A549 (cell line): Measurements from ENCODE around the gene IZUMO2. TPM values are rescaled to one million over a fixed set of nuclear protein-coding genes. Genes with fewer than 3 reads are reported as not detected.
A peak's percentile ranks its signal among the peaks of the same experiment; 100 is the strongest.

Source experiments
- ATAC-seq, 2 experiments: fragments of 200-7000 bp in 1 of 2; fragments of >200 bp in 1 of 2; cut with Nextera tagmentation in 1 of 2; cut with Tn5 transposase in 1 of 2; 3 replicates each; pipeline versions ENCODE4 v1.8.0 to v1.9.1; 2018 to 2020; ENCODE audit warnings: mild to moderate bottlenecking in 1 of 2, moderate library complexity in 1 of 2
- CTCF ChIA-PET: fragments of 300-600 bp; sonication (Branson Sonifier 250); formaldehyde crosslinking; extraction: SDS; loops from one replicate; lab custom pipeline; 2021; ENCODE audit warnings: antibody characterized with exemption, inconsistent platforms; lab: Yijun Ruan, JAX
- POLR2A ChIA-PET: fragments of 350-600 bp; formaldehyde crosslinking; extraction: SDS; loops from one replicate; lab custom pipeline; 2021; ENCODE audit warnings: antibody characterized with exemption, inconsistent platforms; lab: Yijun Ruan, JAX
- DNase-seq, 2 experiments: peaks; one replicate each; pipeline versions ENCODE4 v3.0.0 to v3.0.0-alpha.2; 2011 to 2016; ENCODE audit warnings: low read depth in 1 of 2, low spot score in 1 of 2
- FAIRE-seq: peaks from 2 replicates; lab custom pipeline; 2011; peaks lifted over from hg19 to GRCh38; lab: Jason Lieb, UNC
- H3K27ac ChIP-seq, 2 experiments: fragments of >200 bp; sonication (Bioruptor Twin); formaldehyde crosslinking; 3 replicates each; pipeline ENCODE4 v1.5.1; 2016 to 2017
- H3K4me1 ChIP-seq: fragments of >200 bp; sonication (Bioruptor Twin); formaldehyde crosslinking; 3 replicates; pipeline ENCODE4 v1.6.1; 2016
- H3K4me2 ChIP-seq: fragments of >200 bp; sonication (Bioruptor Twin); formaldehyde crosslinking; 3 replicates; pipeline ENCODE4 v1.6.1; 2016
- H3K4me3 ChIP-seq: fragments of >200 bp; sonication (Bioruptor Twin); formaldehyde crosslinking; 3 replicates; pipeline ENCODE4 v1.5.1; 2016
- H3K9me3 ChIP-seq: fragments of >200 bp; sonication (Bioruptor Twin); formaldehyde crosslinking; 3 replicates; pipeline ENCODE4 v1.6.1; 2016
- ATOH8 ChIP-seq: fragments of 250-450 bp; sonication (Bioruptor Pico); IDR thresholded peaks from 2 replicates; pipeline ENCODE4 v1.5.0; 2020; ENCODE audit warnings: low read depth, mild to moderate bottlenecking, moderate library complexity
- BCL3 ChIP-seq: fragments of >200 bp; sonication (Bioruptor Twin); formaldehyde crosslinking; IDR thresholded peaks from 3 replicates; pipeline ENCODE4 v1.6.1; 2016
- CBX8 ChIP-seq: fragments of 200-600 bp; sonication (generic); IDR thresholded peaks from 2 replicates; pipeline ENCODE4 v1.6.1; 2016
- CEBPB ChIP-seq, 2 experiments: fragments of >200 bp in 1 of 2; sonication (Bioruptor Twin) in 1 of 2; formaldehyde crosslinking in 1 of 2; IDR thresholded peaks; 2 replicates each; pipeline ENCODE4 v1.6.1; 2012 to 2016
- CHD4 ChIP-seq: fragments of 200-600 bp; sonication (generic); IDR thresholded peaks from 2 replicates; pipeline ENCODE4 v1.6.1; 2016; ENCODE audit warnings: antibody characterized with exemption, mild to moderate bottlenecking, borderline replicate concordance
- FOSL2 ChIP-seq, 2 experiments: fragments of 450-650 bp in 1 of 2; fragments of >200 bp in 1 of 2; sonication (Bioruptor Twin) in 1 of 2; formaldehyde crosslinking; IDR thresholded peaks; 2 replicates each; pipeline versions ENCODE4 v1.5.0 to v1.6.1; 2016 to 2020; ENCODE audit warnings: mild to moderate bottlenecking in 1 of 2, moderate library complexity in 1 of 2
- FOXS1 ChIP-seq: fragments of 250-450 bp; sonication (Bioruptor Pico); IDR thresholded peaks from 2 replicates; pipeline ENCODE4 v1.5.0; 2020; ENCODE audit warnings: mild to moderate bottlenecking, moderate library complexity
- HMGXB4 ChIP-seq: fragments of 250-450 bp; sonication (Bioruptor Pico); IDR thresholded peaks from 2 replicates; pipeline ENCODE4 v1.5.0; 2021; ENCODE audit warnings: mild to moderate bottlenecking, moderate library complexity, borderline replicate concordance
- KDM1A ChIP-seq: fragments of 200-600 bp; sonication (generic); IDR thresholded peaks from 2 replicates; pipeline ENCODE4 v1.6.1; 2016; ENCODE audit warnings: low read depth, mild to moderate bottlenecking
- KDM5A ChIP-seq: fragments of 200-600 bp; sonication (generic); IDR thresholded peaks from 2 replicates; pipeline ENCODE4 v1.6.1; 2016; ENCODE audit warnings: antibody characterized with exemption, mild to moderate bottlenecking
- MAZ ChIP-seq: fragments of 150-350 bp; IDR thresholded peaks from 2 replicates; pipeline ENCODE4 v1.6.1; 2014; ENCODE audit warnings: antibody characterized with exemption, low read depth, low read length, borderline replicate concordance
- MYC ChIP-seq: IDR thresholded peaks from 2 replicates; pipeline ENCODE4 v1.6.1; 2012; ENCODE audit warnings: mild to moderate bottlenecking, inconsistent platforms, low read length, improper control_type of control experiment, borderline replicate concordance
- POLR2AphosphoS2 ChIP-seq: conservative IDR thresholded peaks from 2 replicates; pipeline ENCODE4 v1.6.1; 2012; ENCODE audit warnings: low read length, improper control_type of control experiment, inconsistent platforms
- RARB ChIP-seq: fragments of 250-450 bp; sonication (Bioruptor Pico); IDR thresholded peaks from 2 replicates; pipeline ENCODE4 v1.8.0; 2021; ENCODE audit warnings: mild to moderate bottlenecking, moderate library complexity
- REST ChIP-seq: fragments of 200-600 bp; sonication (generic); IDR thresholded peaks from 2 replicates; pipeline ENCODE4 v1.6.1; 2016; ENCODE audit warnings: antibody characterized with exemption, mild to moderate bottlenecking, moderate library complexity
- TFCP2L1 ChIP-seq: fragments of 250-450 bp; sonication (Bioruptor Pico); IDR thresholded peaks from 2 replicates; pipeline ENCODE4 v1.5.0; 2021; ENCODE audit warnings: mild to moderate bottlenecking
- ZFP36 ChIP-seq: fragments of 450-650 bp; IDR thresholded peaks from 2 replicates; pipeline ENCODE4 v1.6.1; 2014; ENCODE audit warnings: borderline replicate concordance; ENCODE audit not compliant: partially characterized antibody
- WGBS: methylation state at CpG from one replicate; pipeline ENCODE4 v1.1.6; 2017; ENCODE audit errors: missing lambda C conversion rate; 5-methylcytosine and 5-hydroxymethylcytosine counted together
- polyA plus RNA-seq, 4 experiments: library from polyadenylated mRNA; depleted of rRNA in 3 of 4; stranded (reverse); fragments of >200 nt; fragmentation: RNase III in 1 of 4; extraction: RNeasy Plus Mini Kit Qiagen cat#74134 plus additional on column Dnase treatment in 1 of 4; gene quantifications; 2 replicates in 3 of 4; 3 replicates in 1 of 4; pipeline ENCODE4 v1.2.3, GENCODE V29; 2011 to 2017

The IZUMO2 gene
- polyA plus RNA-seq, 2 of the 4 experiments (the other 2 are of a cell fraction): not detected

- CTCF ChIA-PET: interaction anchor here (0.9 to 1.3 kb wide), 3 partner anchors 9 to 145 kb away, joined by 3 to 4 read pairs (median 3); partner anchors contain the start of gene KCNC3
- no peak for TF ChIP-seq POLR2AphosphoS2
- TF ChIP-seq ATOH8 (CRISPR knock-in tag): no peak
- TF ChIP-seq KDM1A: no peak
- no peak for TF ChIP-seq RARB (CRISPR knock-in tag)
- no peak for TF ChIP-seq FOXS1
- TF ChIP-seq BCL3: no peak
- no peak for FAIRE-seq
Measured at GRCh38 chr19:50184196-50184595, 21.1 kb upstream of the IZUMO2 start.

GRCh38 chr19:50181121-50181520 lies 18.0 kb upstream of the IZUMO2 start:
- Histone ChIP-seq H3K4me2 (no peak overlapping the region), H3K9me3 (peaks cover 3% of the 10 kb centered on the region; the same call in 1 of the 3 replicates), H3K4me3 (no peak overlapping the region), H3K4me1 (peaks cover 4% of the 10 kb centered on the region; the same call in 2 of the 3 replicates), H3K27ac (no peak overlapping the region)
- DNase-seq (no peak), ATAC-seq (no peak), FAIRE-seq (peak; percentile 18)
- POLR2A ChIA-PET: no interaction called here
- TF ChIP-seq CEBPB (IDR thresholded peaks at IDR 0.05) (peak in 1 of 2 experiments; percentile 19; a peak in 1 of 4 replicates), MYC (no peak), ZFP36 (no peak), KDM1A (no peak), TFCP2L1 (CRISPR knock-in tag) (no peak), MAZ (no peak)
- CTCF ChIA-PET: interaction anchor here (1.4 to 3.1 kb wide), 3 partner anchors 8 to 34 kb away, joined by 4 to 11 read pairs (median 6); no protein-coding TSS in a partner anchor
- 47% methylated on average over 5 of the region's 5 CpGs for WGBS

More at GRCh38 chr19:50184196-50184595, 21.1 kb upstream of the IZUMO2 start:
- Histone ChIP-seq H3K4me3 (no peak overlapping the region), H3K4me2 (no peak overlapping the region), H3K9me3 (peaks cover 5% of the 10 kb centered on the region; the same call in 1 of the 3 replicates), H3K27ac (no peak overlapping the region), H3K4me1 (peaks cover 2% of the 10 kb centered on the region; the same call in 2 of the 3 replicates)
- WGBS: 7% methylated on average over 1 of the region's 1 CpG
- POLR2A ChIA-PET: no interaction called here
- ATAC-seq (no peak), DNase-seq (no peak)

- FAIRE-seq: no peak
- WGBS: 43% methylated on average over 9 of the region's 9 CpGs
- DNase-seq: no peak
- Histone ChIP-seq H3K4me1 (peaks cover 4% of the 10 kb centered on the region; the same call in 2 of the 3 replicates), H3K4me3 (no peak overlapping the region), H3K9me3 (no peaks in the 10 kb centered on the region), H3K27ac (no peak overlapping the region), H3K4me2 (no peak overlapping the region; the same call in 2 of the 3 replicates)
- ChIA-PET CTCF (interaction anchor here (1.4 to 4.8 kb wide), 3 partner anchors 14 to 149 kb away, joined by 3 to 15 read pairs (median 3); no protein-coding TSS in a partner anchor), POLR2A (no interaction called here)
- no peak for ATAC-seq
- TF ChIP-seq REST: no peak
- no peak for TF ChIP-seq CHD4
- TF ChIP-seq CBX8: no peak
- no peak for TF ChIP-seq KDM5A
- no peak for TF ChIP-seq HMGXB4 (CRISPR knock-in tag)
- TF ChIP-seq FOSL2 (IDR thresholded peaks at IDR 0.05): no peak
- 0 out of 2 replicates have a peak, but pooled peaks have one; percentile 14 for TF ChIP-seq FOSL2 (CRISPR knock-in tag; IDR thresholded peaks at IDR 0.05)
Measured at GRCh38 chr19:50178859-50179537, 15.9 kb upstream of the IZUMO2 start.
